ENCODE measurements around the gene LHB.

The LHB gene

DNA sequence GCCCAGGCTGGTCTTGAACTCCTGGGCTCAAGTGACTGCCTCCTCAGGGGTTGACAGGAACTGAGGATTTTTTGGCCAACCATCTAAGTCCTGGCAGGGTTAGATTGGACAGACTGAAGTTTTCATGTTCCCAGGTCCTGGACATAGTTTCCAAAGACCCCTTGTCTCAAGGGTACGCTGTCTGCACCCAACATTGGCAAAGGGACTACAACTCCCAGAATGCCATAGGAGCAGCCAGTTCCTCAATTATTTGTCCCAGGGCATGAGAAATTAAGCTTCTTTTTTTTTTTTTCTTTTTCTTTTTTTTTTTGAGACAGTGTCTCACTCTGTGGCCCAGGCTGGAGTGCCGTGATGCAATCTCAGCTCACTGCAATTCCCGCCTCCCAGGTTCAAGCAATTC is 30.7 kb downstream of the LHB start:
- TF ChIP-seq POLR2A (IDR thresholded peaks at IDR 0.05; ENCODE audit: low read depth, low read length), result no peak
- no peak for DNase-seq (ENCODE audit: insufficient read length, low spot score)
- no peak for FAIRE-seq

DNA sequence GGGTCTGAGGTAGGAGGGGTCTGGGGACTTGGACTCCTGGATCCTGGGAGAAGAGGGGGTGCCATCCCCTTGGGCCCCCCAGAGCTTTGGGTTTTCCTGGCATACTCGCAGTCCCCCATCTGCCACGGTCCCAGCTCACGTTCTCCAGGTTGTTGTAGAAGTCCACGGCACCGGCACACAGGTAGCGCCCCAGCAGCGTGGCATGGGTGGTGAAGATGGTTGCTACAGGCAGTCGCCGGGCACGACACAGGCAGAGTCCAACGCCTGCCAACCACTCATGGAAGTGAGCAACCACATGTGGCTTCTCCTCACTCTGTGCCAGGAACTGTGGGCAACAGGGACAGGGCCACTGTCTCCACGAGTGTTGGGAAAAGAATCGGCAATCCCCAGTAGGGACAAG is 31.2 kb downstream of the LHB start:
- no peak for TF ChIP-seq POLR2A (IDR thresholded peaks at IDR 0.05; ENCODE audit: low read depth, low read length)
- FAIRE-seq (no peak), DNase-seq (ENCODE audit: insufficient read length, low spot score) (no peak)

DNA sequence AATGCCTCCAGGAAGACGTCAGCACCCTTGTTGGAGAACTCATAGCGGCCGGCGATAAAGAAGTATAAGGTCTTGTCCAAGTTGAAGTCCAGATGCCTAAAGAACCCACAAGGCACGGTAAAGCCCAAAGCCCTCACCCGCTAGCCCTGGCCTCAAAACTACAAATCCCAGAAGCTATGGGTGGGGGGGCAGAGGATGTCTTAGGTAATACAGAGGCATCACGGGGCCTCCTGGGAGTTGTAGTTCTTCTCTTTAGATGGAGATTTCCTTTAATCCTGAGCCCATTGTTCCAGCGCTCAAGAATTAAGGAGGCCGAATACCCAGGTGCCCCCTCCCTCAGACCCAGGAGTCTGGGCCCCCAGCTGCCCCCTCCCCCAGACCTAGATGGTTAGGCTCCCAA is 34.6 kb downstream of the LHB start:
- FAIRE-seq, result no peak
- no peak for DNase-seq (ENCODE audit: insufficient read length, low spot score)
- no peak for TF ChIP-seq POLR2A (IDR thresholded peaks at IDR 0.05; ENCODE audit: low read depth, low read length)

DNA sequence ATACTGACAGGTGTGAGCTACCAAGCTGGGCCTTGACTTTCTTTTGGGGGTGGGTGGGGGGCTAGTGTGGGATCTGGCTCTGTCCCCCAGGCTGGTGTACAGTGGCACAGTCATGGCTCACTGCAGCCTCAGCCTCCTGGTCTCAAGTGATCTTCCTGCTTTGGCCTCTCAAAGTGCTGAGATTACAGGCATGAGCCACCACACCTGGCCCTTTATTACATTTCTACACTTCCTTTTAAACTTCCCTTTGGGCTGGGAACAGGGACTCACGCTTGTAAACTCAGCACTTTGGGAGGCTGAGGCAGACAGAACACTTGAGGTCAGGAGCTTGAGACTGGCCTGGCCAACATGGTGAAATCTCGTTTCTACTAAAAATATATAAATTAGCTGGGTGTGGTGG is 39.8 kb downstream of the LHB start:
- TF ChIP-seq POLR2A (IDR thresholded peaks at IDR 0.05; ENCODE audit: low read depth, low read length), result no peak
- FAIRE-seq (no peak), DNase-seq (ENCODE audit: insufficient read length, low spot score) (no peak)

DNA sequence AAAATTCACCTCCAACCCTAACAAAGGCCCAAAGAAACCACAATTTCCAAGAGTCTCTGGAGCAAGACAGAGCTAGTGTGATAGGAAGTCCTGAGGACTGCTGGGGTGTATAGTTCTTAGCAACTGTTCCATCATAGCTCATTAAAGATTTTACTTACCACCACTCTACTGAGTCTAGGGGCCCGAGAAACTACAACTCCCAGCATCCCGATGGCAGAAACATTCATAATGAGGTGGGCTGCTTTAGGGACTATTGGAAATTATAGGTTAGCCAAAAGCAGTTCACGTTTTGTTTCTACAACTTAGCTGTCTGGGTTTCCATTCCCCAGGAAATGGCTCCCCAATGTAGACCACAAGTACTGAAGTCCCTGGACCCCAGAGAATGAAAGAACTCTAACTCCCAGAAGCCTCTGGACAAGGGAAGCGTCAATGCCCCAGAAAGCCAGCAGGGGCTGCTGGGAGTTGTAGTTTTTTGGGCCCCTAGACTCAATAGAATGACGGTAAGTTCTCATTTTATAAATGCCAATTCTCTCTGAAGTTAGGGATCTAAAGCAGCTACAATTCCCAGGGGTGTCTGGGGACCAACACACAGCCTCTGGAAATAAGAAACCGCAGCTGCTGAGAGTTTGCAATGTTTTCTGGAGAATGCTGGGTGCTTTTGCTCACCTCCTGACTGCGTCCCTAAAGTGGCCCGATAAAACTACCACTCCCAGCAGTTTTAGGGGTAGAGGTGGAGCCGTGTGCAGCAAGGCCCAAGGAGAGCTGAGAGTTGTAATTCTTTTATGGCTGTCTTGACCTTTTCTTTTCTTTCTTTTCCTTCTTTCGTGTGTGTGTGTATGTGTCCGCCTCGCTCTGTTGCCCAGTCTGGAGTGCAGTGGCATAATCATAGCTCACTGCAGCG is 40.7 kb downstream of the LHB start:
- DNase-seq (ENCODE audit: insufficient read length, low spot score) (no peak), FAIRE-seq (no peak)
- TF ChIP-seq POLR2A (IDR thresholded peaks at IDR 0.05; ENCODE audit: low read depth, low read length), result no peak

DNA sequence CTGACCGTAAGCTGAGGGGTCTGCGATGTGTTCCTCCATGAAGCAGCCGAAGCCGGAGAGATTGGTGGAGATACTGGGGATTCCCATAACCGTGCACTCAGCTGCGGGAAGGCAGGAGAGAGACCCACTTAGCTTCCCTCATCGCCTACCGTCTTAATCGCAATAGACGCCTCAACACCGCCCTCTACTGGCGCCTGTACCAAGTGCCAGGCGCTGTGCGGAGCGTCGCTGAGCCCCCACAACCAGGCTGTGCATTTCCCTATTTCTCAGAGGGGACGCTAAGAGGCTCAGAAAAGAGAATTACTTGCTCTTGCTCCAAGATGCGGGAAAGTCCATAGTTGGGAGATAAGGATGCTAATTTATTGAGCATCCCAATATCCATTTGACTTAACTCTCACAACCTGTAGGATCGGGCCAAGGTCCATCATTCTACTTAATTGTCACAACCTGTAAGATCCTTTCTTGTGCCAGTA is 45.9 kb downstream of the LHB start:
- DNase-seq (ENCODE audit: insufficient read length, low spot score) (no peak), FAIRE-seq (no peak)
- no peak for TF ChIP-seq POLR2A (IDR thresholded peaks at IDR 0.05; ENCODE audit: low read depth, low read length)

DNA sequence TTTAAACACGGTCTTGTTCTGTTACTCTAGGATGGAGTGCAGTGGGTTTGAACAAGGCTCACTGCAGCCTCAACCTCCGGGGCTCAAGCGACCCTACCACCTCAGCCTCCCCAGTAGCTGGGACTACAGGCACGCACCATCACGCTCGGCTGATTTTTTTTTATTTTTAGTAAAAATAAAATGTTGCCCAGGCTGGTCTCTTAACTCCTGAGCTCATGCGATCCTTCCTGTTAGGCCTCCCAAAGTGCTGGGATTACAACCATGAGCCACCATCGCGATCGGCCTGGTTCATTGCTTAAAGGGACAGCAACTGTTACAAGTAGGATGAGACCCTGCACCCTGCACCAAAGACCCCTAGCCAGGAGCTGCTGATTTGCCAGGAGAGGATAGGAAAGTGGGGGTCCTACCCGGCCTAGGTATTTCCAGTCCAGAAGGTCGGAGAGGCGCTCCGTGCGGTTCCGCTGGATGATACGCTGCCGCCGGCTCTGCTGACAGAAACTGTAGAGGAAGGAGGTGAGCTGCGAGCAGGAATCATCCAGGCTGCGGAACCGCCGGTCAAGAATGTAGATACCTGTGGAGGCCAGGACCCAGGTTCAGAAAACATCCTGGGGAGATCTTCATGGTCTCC is 46.6 kb downstream of the LHB start:
- no peak for FAIRE-seq
- no peak for TF ChIP-seq POLR2A (IDR thresholded peaks at IDR 0.05; ENCODE audit: low read depth, low read length)
- DNase-seq (ENCODE audit: insufficient read length, low spot score), result no peak

DNA sequence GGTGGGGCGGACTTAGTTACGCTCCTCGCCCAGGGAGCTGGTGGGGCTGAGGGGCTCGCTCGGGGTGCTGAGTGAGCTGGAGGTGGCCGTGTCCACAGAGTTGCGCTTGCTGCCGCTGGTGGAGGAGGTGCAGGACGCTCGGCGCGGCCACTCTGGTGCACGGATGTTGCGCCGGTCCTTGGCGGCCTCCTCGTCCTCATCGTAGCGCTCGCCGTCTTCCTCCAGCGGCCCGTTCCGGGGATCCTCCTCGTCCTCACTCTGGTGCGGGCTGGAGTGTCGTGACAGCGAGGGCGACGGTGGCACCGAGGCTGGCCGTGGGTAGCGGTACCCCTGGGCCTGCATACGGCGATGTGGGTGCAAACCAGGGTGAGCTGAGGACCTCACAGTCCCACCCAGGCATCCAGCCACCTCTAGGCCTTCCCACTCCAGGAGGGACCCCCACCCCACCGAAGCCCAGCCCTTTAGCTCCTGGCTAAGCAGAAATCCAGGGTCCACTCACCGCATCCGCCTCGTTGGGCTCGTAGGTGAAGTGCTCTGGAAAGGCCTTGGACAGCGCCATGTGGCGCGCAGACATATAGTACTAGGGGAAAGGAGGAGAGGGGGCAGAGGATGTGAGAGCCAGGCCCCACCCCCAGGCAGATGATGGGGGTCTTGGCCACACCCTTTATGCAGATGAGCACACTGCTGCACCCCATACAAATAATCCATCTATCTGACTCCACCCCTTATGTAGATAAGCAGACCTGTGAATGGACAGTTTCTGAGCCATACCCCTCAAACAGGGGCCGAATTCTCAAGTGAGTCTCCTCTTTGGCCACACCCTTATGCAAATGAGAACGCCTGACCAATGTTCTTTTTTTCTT is 47.4 kb downstream of the LHB start:
- no peak for DNase-seq (ENCODE audit: insufficient read length, low spot score)
- no peak for FAIRE-seq

DNA sequence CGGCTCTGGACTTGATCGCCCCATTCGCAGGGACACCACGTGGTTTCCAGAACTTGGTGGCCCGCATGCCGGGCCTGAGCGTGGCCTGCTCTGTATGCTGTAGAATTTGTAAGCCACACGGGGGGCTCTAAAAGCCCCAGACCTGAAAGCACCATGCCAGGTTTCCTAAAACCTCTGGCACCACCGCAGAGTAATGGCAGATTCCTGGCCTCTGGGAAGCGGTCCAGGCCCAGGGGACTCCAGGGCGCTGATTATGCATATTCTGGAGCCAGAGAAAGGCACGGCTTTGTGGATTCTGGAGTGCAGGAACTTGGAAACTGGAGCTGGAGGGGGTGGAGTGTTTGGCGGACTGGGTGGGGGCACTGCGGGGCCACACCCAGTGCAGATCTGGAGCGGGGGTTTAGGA is 48.1 kb downstream of the LHB start:
- DNase-seq (ENCODE audit: insufficient read length, low spot score) (no peak), FAIRE-seq (no peak)
- no peak for TF ChIP-seq POLR2A (IDR thresholded peaks at IDR 0.05; ENCODE audit: low read depth, low read length)

More for the DNA sequence above, 47.4 kb downstream of the LHB start:
- TF ChIP-seq POLR2A (IDR thresholded peaks at IDR 0.05; ENCODE audit: low read depth, low read length), result no peak

DNA sequence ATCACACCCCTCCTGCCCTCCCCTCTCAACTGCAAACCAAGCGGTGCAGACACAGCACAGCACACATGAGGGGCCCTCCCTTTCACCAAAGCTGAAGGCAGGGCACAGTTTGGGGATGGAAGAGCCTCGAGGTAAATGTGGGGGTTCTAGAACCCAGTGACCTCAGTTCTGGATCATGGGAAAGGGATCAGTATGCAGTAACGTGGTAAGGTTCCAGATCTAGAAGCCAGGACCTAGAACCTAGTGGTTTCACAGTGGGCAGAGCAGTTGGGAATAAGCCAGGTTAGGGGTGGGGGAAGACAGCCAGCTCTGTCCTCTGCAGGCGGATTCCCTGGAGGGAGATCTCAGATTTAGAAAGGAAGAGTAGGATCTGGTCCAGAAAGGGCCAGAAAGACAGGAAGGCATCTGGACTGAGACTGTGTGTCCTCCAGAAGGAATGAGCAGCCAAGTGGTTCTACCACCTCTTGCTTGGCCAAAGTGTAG is 48.7 kb downstream of the LHB start:
- TF ChIP-seq POLR2A (IDR thresholded peaks at IDR 0.05; ENCODE audit: low read depth, low read length), result no peak
- no peak for FAIRE-seq
- no peak for DNase-seq (ENCODE audit: insufficient read length, low spot score)

DNA sequence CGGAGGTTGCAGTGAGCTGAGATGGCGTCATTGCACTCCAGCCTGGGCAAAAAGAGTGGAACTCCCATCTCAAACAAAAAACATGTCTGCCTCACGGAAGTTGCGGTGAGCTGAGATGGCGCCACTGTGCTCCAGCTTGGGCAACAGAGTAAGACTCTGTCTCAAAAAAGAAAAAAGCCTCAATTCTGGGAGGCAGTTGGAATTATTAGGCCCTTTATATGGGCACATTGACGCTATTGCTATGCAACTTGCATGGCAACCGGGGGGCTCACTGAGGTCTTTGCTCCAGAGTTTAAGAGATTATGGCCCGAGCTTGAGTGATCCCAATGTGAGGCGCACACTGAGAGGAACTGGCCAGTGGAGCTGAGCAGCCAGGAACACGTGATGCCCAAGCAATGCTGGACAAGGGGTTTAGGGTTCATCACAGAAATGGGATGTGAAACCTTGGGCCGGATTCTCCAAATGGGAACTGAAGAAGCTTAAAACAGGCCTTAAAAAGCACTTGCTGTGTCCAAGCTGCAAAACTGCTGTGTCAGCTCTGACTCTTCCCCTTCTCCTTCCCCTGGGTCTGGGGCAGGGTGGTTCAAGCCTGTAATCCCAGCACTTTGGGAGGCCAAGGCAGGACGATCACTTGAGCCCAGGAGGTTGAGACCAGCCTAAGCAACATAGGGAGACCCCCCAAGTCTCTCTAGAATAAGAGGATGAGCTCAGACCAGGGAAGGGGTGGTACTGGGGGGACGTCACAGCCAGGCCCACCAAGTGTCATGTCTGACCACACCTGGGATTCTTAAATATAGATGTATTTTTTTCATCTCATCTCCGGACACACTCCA is 49.3 kb downstream of the LHB start:
- no peak for DNase-seq (ENCODE audit: insufficient read length, low spot score)
- TF ChIP-seq POLR2A (IDR thresholded peaks at IDR 0.05; ENCODE audit: low read depth, low read length), result no peak
- FAIRE-seq, result no peak

DNA sequence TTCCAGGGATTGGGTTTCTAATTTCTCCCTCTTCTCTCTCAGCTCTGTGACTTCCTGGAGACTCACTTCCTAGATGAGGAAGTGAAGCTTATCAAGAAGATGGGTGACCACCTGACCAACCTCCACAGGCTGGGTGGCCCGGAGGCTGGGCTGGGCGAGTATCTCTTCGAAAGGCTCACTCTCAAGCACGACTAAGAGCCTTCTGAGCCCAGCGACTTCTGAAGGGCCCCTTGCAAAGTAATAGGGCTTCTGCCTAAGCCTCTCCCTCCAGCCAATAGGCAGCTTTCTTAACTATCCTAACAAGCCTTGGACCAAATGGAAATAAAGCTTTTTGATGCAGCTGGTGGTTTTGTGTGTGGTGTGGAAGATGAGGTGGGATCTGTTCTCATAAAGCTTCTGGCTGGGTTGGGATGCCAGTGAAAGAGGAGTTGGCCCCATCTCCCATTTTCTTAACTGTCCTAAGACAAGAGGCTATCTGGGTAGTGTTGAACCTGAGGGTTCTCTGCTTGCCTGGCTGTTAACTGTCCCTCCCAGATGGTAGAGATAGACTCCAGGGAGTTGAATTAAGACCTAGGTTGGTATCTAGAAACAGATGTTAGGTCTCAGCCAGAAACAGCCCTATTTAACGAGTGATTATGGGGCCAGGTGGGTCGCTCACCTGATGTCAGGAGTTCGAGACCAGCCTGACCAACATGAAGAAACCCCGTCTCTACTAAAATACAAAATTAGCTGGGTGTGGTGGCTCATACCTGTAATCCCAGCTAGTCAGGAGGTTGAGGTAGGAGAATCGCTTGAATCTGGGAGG is 50.1 kb downstream of the LHB start:
- FAIRE-seq (no peak), DNase-seq (ENCODE audit: insufficient read length, low spot score) (no peak)
- TF ChIP-seq POLR2A (IDR thresholded peaks at IDR 0.05; ENCODE audit: low read depth, low read length), result no peak

Data from H54 (cell line).